SH-SY5Y (cell line): Measurements from ENCODE around the gene CDHR1.

Experiments
- GATA2 ChIP-seq: IDR thresholded peaks from 2 replicates; pipeline ENCODE4 v1.6.1; 2011; ENCODE audit warnings: mild to moderate bottlenecking, low read depth, low read length
- GATA3 ChIP-seq: IDR thresholded peaks from 2 replicates; pipeline ENCODE4 v1.6.1; 2011; ENCODE audit warnings: low read depth, mild to moderate bottlenecking, low read length, moderate library complexity

DNA sequence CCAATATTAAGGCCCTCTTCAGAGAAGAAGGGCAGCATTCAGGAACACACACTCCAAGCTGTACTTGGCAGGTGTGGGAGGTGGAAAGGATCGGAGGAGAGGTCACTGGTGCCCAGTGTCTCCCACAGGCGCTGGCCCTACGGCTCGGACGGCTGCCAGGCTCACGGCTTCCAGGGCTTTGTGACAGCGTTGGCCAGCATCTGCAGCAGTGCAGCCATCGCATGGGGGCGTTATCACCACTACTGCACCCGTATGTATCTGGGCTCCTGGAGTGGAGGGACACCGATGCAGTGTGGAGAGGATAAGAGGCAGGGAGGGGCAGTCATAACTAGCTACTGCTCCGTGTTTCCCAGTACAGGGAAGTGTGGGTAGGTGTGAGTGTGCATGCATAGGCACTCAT, 54.5 kb downstream of the CDHR1 start:
- TF ChIP-seq GATA3: no peak
- no peak for TF ChIP-seq GATA2
